MM.1S (cell line): Measurements from ENCODE around the gene RAB35.

Experiments
- EZH2 ChIP-seq: fragments of 300-600 bp; sonication (generic); optimal IDR thresholded peaks from 2 replicates; pipeline ENCODE3; 2017; ENCODE audit warnings: low read depth, mild to moderate bottlenecking, antibody characterized with exemption, low read length, mixed read lengths
- EZH2phosphoT487 ChIP-seq: fragments of 300-600 bp; sonication (generic); IDR thresholded peaks from 2 replicates; pipeline ENCODE4 v1.6.1; 2018; ENCODE audit warnings: antibody characterized with exemption, low read length
- TF ChIP-seq, protein P1 (sequence below): fragments of 300-600 bp; sonication (generic); IDR thresholded peaks from 2 replicates; pipeline ENCODE4 v1.5.1; 2016; ENCODE audit warnings: antibody characterized with exemption, low read length, mixed read lengths

DNA sequence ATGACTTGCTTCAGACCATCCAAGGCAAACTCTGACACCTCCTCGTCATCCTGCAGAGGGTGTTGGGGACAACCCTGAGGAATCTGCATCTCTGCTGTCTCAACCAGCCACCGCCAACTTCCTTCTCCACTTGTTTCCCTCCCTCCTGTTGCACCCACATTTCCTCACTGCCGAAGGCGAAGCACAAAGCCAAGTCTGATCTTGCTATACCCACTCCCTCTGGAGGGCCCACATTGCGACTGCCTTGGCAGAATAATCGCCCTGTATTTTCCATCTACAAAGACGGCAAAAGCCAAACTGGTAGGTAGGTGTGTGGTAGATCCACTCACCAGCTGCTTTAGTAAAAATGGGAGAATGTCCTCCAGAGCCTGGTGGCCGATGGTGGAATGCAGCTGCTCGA is 21.8 kb upstream of the RAB35 start:
- TF ChIP-seq EZH2 (no peak), EZH2phosphoT487 (no peak)
- TF ChIP-seq, protein P1, sequence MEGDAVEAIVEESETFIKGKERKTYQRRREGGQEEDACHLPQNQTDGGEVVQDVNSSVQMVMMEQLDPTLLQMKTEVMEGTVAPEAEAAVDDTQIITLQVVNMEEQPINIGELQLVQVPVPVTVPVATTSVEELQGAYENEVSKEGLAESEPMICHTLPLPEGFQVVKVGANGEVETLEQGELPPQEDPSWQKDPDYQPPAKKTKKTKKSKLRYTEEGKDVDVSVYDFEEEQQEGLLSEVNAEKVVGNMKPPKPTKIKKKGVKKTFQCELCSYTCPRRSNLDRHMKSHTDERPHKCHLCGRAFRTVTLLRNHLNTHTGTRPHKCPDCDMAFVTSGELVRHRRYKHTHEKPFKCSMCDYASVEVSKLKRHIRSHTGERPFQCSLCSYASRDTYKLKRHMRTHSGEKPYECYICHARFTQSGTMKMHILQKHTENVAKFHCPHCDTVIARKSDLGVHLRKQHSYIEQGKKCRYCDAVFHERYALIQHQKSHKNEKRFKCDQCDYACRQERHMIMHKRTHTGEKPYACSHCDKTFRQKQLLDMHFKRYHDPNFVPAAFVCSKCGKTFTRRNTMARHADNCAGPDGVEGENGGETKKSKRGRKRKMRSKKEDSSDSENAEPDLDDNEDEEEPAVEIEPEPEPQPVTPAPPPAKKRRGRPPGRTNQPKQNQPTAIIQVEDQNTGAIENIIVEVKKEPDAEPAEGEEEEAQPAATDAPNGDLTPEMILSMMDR = no peak
